HepG2 (cell line): Measurements from ENCODE around the gene ABCC10. TPM values are rescaled to one million over a fixed set of nuclear protein-coding genes. Genes with fewer than 3 reads are reported as not detected.

Source experiments
- ARID3A ChIP-seq: IDR thresholded peaks from 2 replicates; pipeline ENCODE4 v1.6.1; 2012; ENCODE audit warnings: low read depth, low read length, improper control_type of control experiment
- DNMT1 ChIP-seq: sonication (generic); formaldehyde crosslinking; IDR thresholded peaks from 2 replicates; pipeline ENCODE4 v1.5.1; 2020; ENCODE audit warnings: mild to moderate bottlenecking, missing genetic modification reagents
- DZIP1 ChIP-seq: sonication (generic); formaldehyde crosslinking; IDR thresholded peaks from 2 replicates; pipeline ENCODE4 v1.5.0; 2020; ENCODE audit warnings: mild to moderate bottlenecking, missing genetic modification reagents
- E2F2 ChIP-seq: sonication (generic); formaldehyde crosslinking; IDR thresholded peaks from 2 replicates; pipeline ENCODE4 v1.4.0; 2020; ENCODE audit warnings: missing genetic modification reagents, borderline replicate concordance
- KAT7 ChIP-seq: IDR thresholded peaks from 2 replicates; pipeline ENCODE4 v1.6.1; 2018; ENCODE audit warnings: borderline replicate concordance, missing compliant biosample characterization
- MYPOP ChIP-seq: sonication (generic); formaldehyde crosslinking; IDR thresholded peaks from 2 replicates; pipeline ENCODE4 v1.8.1; 2023; ENCODE audit warnings: mild to moderate bottlenecking, moderate library complexity, missing genetic modification reagents
- NKX3-1 ChIP-seq: sonication (generic); formaldehyde crosslinking; IDR thresholded peaks from 2 replicates; pipeline ENCODE4 v1.5.0; 2020; ENCODE audit warnings: missing genetic modification reagents
- PHF5A ChIP-seq: IDR thresholded peaks from one replicate; pipeline ENCODE4 v1.6.1; 2018; ENCODE audit warnings: low read depth, missing genetic modification reagents; ENCODE audit not compliant: unreplicated experiment
- RELA ChIP-seq: sonication (generic); formaldehyde crosslinking; IDR thresholded peaks from 2 replicates; pipeline ENCODE4 v1.4.0; 2020; ENCODE audit warnings: missing genetic modification reagents
- SMARCE1 ChIP-seq: fragments of 450-650 bp; IDR thresholded peaks from 2 replicates; pipeline ENCODE4 v1.6.1; 2017; ENCODE audit warnings: borderline replicate concordance
- SYNCRIP ChIP-seq: fragments of 200-400 bp; formaldehyde crosslinking; IDR thresholded peaks from 2 replicates; pipeline ENCODE4 v1.6.1; 2018; ENCODE audit warnings: mild to moderate bottlenecking, low read depth, low read length; ENCODE audit not compliant: insufficient read depth
- ZKSCAN5 ChIP-seq: sonication (generic); formaldehyde crosslinking; IDR thresholded peaks from 2 replicates; pipeline ENCODE4 v1.5.1; 2020; ENCODE audit warnings: mild to moderate bottlenecking, missing genetic modification reagents
- ZNF121 ChIP-seq: sonication (generic); formaldehyde crosslinking; IDR thresholded peaks from 2 replicates; pipeline ENCODE4 v1.5.0; 2020; ENCODE audit warnings: mild to moderate bottlenecking, missing genetic modification reagents
- ZNF251 ChIP-seq: sonication (generic); formaldehyde crosslinking; IDR thresholded peaks from 2 replicates; pipeline ENCODE4 v1.9.0; 2021; ENCODE audit warnings: mild to moderate bottlenecking, missing genetic modification reagents
- ZNF335 ChIP-seq: sonication (generic); formaldehyde crosslinking; IDR thresholded peaks from 2 replicates; pipeline ENCODE4 v1.4.0; 2020; ENCODE audit warnings: missing genetic modification reagents
- ZNF558 ChIP-seq: sonication (generic); formaldehyde crosslinking; IDR thresholded peaks from 2 replicates; pipeline ENCODE4 v1.9.0; 2022; ENCODE audit warnings: mild to moderate bottlenecking, missing genetic modification reagents, borderline replicate concordance
- ZNF615 ChIP-seq: sonication (generic); formaldehyde crosslinking; IDR thresholded peaks from 2 replicates; pipeline ENCODE4 v1.5.0; 2020; ENCODE audit warnings: mild to moderate bottlenecking, missing genetic modification reagents, borderline replicate concordance
- polyA plus RNA-seq, 8 experiments: library from polyadenylated mRNA; depleted of rRNA in 3 of 8; stranded (reverse) in 7 of 8; unstranded in 1 of 8; fragments of >200 nt; fragmentation: Illumina TruSeq in 4 of 8; extraction: Trizol in 4 of 8; gene quantifications; 2 replicates each; pipeline versions ENCODE4 v1.2.1 to v1.2.3, GENCODE V29; 2011 to 2016; ENCODE audit warnings: low read depth in 4 of 8, missing spikeins in 1 of 8, mixed read lengths in 1 of 8; ENCODE audit not compliant: insufficient read depth in 1 of 8
- total RNA-seq, 5 experiments: library from RNA; depleted of rRNA; stranded (reverse); fragments of >200 nt; fragmentation: Illumina TruSeq; extraction: Trizol; gene quantifications; 2 replicates each; pipeline ENCODE4 v1.2.3, GENCODE V29; 2016; ENCODE audit warnings: low read depth in 1 of 5
- TF ChIP-seq, protein P1 (sequence below): sonication (generic); formaldehyde crosslinking; IDR thresholded peaks from 2 replicates; pipeline ENCODE4 v1.4.0; 2020; ENCODE audit warnings: missing genetic modification reagents, mild to moderate bottlenecking, borderline replicate concordance

The ABCC10 gene
- total and polyA plus RNA-seq, 2 of the 13 experiments (the other 11 are each of a cell fraction or from before 2014, with no cell fraction given), result 16.0 to 24.3 TPM

- TF ChIP-seq DZIP1, result no peak
- TF ChIP-seq MYPOP (CRISPR knock-in tag), result no peak
- TF ChIP-seq, protein P1, sequence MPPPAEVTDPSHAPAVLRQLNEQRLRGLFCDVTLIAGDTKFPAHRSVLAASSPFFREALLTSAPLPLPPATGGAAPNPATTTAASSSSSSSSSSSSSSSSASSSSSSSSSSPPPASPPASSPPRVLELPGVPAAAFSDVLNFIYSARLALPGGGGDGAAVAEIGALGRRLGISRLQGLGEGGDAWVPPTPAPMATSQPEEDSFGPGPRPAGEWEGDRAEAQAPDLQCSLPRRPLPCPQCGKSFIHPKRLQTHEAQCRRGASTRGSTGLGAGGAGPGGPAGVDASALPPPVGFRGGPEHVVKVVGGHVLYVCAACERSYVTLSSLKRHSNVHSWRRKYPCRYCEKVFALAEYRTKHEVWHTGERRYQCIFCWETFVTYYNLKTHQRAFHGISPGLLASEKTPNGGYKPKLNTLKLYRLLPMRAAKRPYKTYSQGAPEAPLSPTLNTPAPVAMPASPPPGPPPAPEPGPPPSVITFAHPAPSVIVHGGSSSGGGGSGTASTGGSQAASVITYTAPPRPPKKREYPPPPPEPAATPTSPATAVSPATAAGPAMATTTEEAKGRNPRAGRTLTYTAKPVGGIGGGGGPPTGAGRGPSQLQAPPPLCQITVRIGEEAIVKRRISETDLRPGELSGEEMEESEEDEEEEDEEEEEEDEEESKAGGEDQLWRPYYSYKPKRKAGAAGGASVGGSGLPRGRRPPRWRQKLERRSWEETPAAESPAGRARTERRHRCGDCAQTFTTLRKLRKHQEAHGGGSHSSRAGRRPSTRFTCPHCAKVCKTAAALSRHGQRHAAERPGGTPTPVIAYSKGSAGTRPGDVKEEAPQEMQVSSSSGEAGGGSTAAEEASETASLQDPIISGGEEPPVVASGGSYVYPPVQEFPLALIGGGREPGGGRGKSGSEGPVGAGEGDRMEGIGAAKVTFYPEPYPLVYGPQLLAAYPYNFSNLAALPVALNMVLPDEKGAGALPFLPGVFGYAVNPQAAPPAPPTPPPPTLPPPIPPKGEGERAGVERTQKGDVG (CRISPR knock-in tag), result no peak
- TF ChIP-seq ZNF121 (CRISPR knock-in tag), result no peak
- no peak for TF ChIP-seq ZNF251 (CRISPR knock-in tag)
- peak; percentile 84 for TF ChIP-seq ZKSCAN5 (CRISPR knock-in tag)
- no peak for TF ChIP-seq ZNF558 (CRISPR knock-in tag)
- no peak for TF ChIP-seq PHF5A (CRISPR knock-in tag)
- TF ChIP-seq SYNCRIP, result no peak
- TF ChIP-seq ZNF335 (CRISPR knock-in tag), result no peak
- TF ChIP-seq ZNF615 (CRISPR knock-in tag), result no peak
- TF ChIP-seq E2F2 (CRISPR knock-in tag), result 0 out of 2 replicates have a peak, but pooled peaks have one; percentile 63
- no peak for TF ChIP-seq KAT7 (CRISPR knock-in tag)
- TF ChIP-seq RELA (CRISPR knock-in tag), result no peak
- no peak for TF ChIP-seq SMARCE1
- no peak for TF ChIP-seq DNMT1 (CRISPR knock-in tag)
- no peak for TF ChIP-seq ARID3A
- TF ChIP-seq NKX3-1 (CRISPR knock-in tag), result no peak; the same call in 1 of the 2 replicates
Observed at GRCh38 chr6:43490523-43490939, 63.2 kb downstream of the ABCC10 start (continued).
